Activated B cell treated with CpG ODN at 0.5 μM for 24 hours (primary cell): ENCODE measurements around the gene CORO2B. TPM values are rescaled to one million over a fixed set of nuclear protein-coding genes. Genes with fewer than 3 reads are reported as not detected.

Source experiments
- ATAC-seq: fragments of 200-7000 bp; cut with Tn5 transposase; one replicate; pipeline ENCODE4 v1.10.0; 2021; ENCODE audit warnings: low read depth, mild to moderate bottlenecking, moderate library complexity
- CTCF ChIA-PET: fragments of 350-600 bp; sonication (Branson Sonifier 250); formaldehyde crosslinking; loops from one replicate; lab custom pipeline; 2021; ENCODE audit warnings: antibody characterized with exemption; lab: Charles Lee
- POLR2A ChIA-PET: fragments of 350-600 bp; sonication (Branson Sonifier 250); formaldehyde crosslinking; loops from one replicate; lab custom pipeline; 2021; ENCODE audit warnings: antibody characterized with exemption; lab: Charles Lee
- DNase-seq: peaks from one replicate; pipeline ENCODE4 v3.0.0; 2022
- H3K27ac Mint-ChIP-seq: one replicate; pipeline ENCODE4 v1.8.0; 2020; ENCODE audit warnings: mixed read lengths
- H3K27me3 Mint-ChIP-seq: one replicate; pipeline ENCODE4 v1.8.0; 2021; ENCODE audit warnings: mixed read lengths
- H3K36me3 Mint-ChIP-seq: one replicate; pipeline ENCODE4 v1.8.0; 2021; ENCODE audit warnings: low read depth, mixed read lengths
- H3K4me1 Mint-ChIP-seq: one replicate; pipeline ENCODE4 v1.8.0; 2021; ENCODE audit warnings: mixed read lengths
- H3K4me3 Mint-ChIP-seq: one replicate; pipeline ENCODE4 v1.8.0; 2020; ENCODE audit warnings: mild to moderate bottlenecking, mixed read lengths
- H3K9me3 Mint-ChIP-seq: one replicate; pipeline ENCODE4 v1.8.0; 2020; ENCODE audit warnings: mixed read lengths
- intact Hi-C: fragments of 100-400 bp; cut with micrococcal nuclease; formaldehyde crosslinking; loops from one replicate; pipeline ENCODE4 v1.15.1; 2024
- total RNA-seq: library from RNA; stranded (reverse); gene quantifications from 2 replicates; pipeline ENCODE4 v1.2.3, GENCODE V29; 2022
- TF ChIP-seq, protein P1 (sequence below): fragments of 200-600 bp; IDR thresholded peaks from one replicate; pipeline ENCODE4 v1.8.0; 2022; ENCODE audit warnings: antibody characterized with exemption, mild to moderate bottlenecking

CORO2B gene
- total RNA-seq, 1 donor from 2014 or later: 1.0 TPM

DNA sequence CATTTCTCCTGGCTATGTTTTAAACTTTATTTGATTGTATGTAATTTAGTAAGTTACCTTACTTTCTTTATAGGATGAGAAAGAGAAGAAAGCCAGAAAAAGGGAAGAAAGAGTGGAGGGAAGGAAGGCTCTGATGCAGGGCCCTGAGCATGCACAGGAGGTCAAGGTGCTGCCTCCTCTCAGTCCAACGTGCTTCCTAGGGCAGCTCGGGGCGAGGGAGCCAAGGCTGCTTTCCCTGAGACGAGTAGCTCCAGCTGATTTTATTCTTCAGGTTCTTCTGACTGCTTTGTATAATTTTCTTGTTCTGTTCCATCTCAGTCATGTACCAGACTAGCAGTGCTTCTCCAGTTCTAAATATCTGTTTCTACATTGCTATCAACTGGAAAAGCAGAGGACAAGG lies 3.4 kb downstream of the CORO2B start:
- Mint-ChIP-seq H3K4me3 (no peak overlapping the region), H3K27ac (peak overlapping the region; percentile 53), H3K36me3 (no peaks in the 10 kb centered on the region), H3K4me1 (peaks cover 36% of the 10 kb centered on the region), H3K27me3 (peaks cover 5% of the 10 kb centered on the region), H3K9me3 (no peaks in the 10 kb centered on the region)
- intact Hi-C loops: no loop called here
- TF ChIP-seq, protein P1, sequence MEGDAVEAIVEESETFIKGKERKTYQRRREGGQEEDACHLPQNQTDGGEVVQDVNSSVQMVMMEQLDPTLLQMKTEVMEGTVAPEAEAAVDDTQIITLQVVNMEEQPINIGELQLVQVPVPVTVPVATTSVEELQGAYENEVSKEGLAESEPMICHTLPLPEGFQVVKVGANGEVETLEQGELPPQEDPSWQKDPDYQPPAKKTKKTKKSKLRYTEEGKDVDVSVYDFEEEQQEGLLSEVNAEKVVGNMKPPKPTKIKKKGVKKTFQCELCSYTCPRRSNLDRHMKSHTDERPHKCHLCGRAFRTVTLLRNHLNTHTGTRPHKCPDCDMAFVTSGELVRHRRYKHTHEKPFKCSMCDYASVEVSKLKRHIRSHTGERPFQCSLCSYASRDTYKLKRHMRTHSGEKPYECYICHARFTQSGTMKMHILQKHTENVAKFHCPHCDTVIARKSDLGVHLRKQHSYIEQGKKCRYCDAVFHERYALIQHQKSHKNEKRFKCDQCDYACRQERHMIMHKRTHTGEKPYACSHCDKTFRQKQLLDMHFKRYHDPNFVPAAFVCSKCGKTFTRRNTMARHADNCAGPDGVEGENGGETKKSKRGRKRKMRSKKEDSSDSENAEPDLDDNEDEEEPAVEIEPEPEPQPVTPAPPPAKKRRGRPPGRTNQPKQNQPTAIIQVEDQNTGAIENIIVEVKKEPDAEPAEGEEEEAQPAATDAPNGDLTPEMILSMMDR: no peak
- DNase-seq (no peak), ATAC-seq (no peak)
- ChIA-PET POLR2A (no interaction called here), CTCF (interaction anchor here (1.2 to 1.3 kb wide), 3 partner anchors 11 to 91 kb away, joined by 3 to 5 read pairs (median 4); no protein-coding TSS in a partner anchor)

DNA sequence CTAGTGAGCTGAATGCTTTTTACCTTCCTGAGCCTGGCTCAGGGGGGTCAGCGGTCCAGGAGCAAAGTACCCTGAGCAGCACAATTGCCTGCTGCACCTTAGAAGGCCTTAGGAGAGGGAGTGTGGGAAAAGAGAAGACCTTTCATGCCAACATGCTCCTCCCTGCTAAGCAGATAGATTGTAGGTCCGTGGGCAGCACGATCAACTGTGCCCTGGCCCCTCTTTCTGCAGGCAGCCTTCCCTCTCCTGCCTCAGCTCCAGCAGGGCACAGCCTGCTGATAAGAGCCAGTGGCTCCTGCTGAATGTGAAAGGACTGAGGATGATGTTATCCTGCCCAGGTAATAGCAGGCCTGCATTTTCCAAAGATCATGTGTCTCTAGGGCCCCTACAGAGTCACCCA lies 4.1 kb downstream of the CORO2B start:
- peaks cover 33% of the 10 kb centered on the region for H3K4me1 Mint-ChIP-seq
- ChIA-PET POLR2A (no interaction called here), CTCF (interaction anchor here (1.2 kb wide), 2 partner anchors 11 to 23 kb away, joined by 3 to 5 read pairs; no protein-coding TSS in a partner anchor)
- H3K4me3 Mint-ChIP-seq: no peak overlapping the region
- H3K27ac Mint-ChIP-seq: no peak overlapping the region
- DNase-seq (no peak), ATAC-seq (no peak)
- no peaks in the 10 kb centered on the region for H3K36me3 Mint-ChIP-seq
- intact Hi-C loops: no loop called here
- TF ChIP-seq, protein P1: no peak
- H3K27me3 Mint-ChIP-seq: peaks cover 2% of the 10 kb centered on the region
- no peaks in the 10 kb centered on the region for H3K9me3 Mint-ChIP-seq

DNA sequence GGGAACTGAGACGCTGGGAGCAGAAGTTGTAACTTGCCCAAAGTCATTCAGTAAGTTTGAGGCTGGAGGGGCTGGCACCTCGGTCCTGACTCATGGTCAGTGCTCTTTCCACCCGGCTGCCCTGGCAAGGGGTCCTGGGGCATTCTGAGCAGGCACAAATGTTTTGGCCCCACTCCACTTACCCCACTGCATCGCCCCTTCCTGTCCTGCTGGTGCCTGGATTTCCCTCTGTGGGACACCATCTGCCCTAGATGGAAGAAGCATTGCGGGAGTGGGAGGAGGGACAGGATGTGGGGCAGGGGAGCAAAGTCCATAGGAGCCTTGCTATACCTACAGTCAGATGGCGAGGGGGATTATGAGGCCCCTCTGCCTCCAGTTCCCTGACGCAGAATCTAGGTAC lies 4.5 kb downstream of the CORO2B start:
- Mint-ChIP-seq H3K9me3 (no peaks in the 10 kb centered on the region), H3K27me3 (no peaks in the 10 kb centered on the region), H3K36me3 (no peaks in the 10 kb centered on the region), H3K27ac (no peak overlapping the region), H3K4me3 (no peak overlapping the region), H3K4me1 (peaks cover 34% of the 10 kb centered on the region)
- TF ChIP-seq, protein P1: no peak
- POLR2A ChIA-PET: no interaction called here
- CTCF ChIA-PET: no interaction called here
- no peak for DNase-seq
- intact Hi-C loops: no loop called here
- ATAC-seq: no peak

DNA sequence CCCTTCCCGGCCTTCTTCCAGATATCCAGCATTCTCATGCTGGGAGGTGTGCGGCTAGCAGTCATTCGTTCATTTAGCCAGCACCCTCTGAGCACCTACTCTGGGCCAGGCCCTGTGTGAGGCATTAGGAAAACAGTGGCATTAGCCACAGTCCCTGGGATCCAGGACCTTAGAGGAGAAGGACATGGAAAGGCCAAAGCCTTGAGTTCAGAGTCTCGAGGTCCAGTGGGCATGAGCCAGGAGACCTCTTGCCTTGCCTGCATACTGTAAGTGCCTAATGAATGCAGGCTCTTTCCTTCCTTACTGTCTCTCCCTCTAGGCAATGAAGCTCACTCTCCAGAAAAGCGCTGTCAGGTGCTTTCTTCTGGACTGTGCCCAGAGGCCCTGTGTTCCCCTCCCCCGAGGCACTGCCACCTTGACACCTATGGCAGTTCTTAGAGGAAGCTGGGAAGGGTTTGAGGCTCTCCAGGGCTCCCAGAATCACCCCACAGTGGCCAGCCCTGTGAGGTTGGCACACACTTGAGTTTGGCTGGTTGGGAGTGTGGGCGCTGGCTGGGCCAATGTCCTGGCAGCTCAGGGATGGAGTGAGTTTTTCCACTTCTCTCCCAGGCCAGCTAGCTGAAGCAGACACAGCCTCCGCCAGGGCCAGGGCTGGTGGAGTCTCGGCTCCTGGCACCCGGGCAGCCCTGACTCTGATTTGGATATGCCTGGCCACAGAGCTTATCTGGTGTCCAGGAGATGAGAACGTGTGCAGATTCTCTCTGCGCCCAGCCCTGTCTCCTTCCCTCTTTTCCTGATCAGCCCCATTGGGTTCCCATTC lies 5.4 kb downstream of the CORO2B start:
- POLR2A ChIA-PET: no interaction called here

More for the DNA sequence above, 5.4 kb downstream of the CORO2B start:
- Mint-ChIP-seq H3K27ac (no peak overlapping the region), H3K4me3 (no peak overlapping the region), H3K9me3 (no peaks in the 10 kb centered on the region), H3K27me3 (no peaks in the 10 kb centered on the region), H3K36me3 (no peaks in the 10 kb centered on the region), H3K4me1 (peaks cover 38% of the 10 kb centered on the region)
- ATAC-seq: no peak
- no peak for DNase-seq
- TF ChIP-seq, protein P1: no peak
- intact Hi-C loops: no loop called here
- CTCF ChIA-PET: no interaction called here
